ENCODE results near the gene CCDC102A. TPM values are rescaled to one million over a fixed set of nuclear protein-coding genes. Genes with fewer than 3 reads are reported as not detected.
A peak's percentile ranks its signal among the peaks of the same experiment; 100 is the strongest.

CCDC102A gene
- total and polyA plus RNA-seq, 2 of the 13 experiments (the other 11 are each of a cell fraction or from before 2014, with no cell fraction given) = 2.1 to 2.8 TPM

DNA sequence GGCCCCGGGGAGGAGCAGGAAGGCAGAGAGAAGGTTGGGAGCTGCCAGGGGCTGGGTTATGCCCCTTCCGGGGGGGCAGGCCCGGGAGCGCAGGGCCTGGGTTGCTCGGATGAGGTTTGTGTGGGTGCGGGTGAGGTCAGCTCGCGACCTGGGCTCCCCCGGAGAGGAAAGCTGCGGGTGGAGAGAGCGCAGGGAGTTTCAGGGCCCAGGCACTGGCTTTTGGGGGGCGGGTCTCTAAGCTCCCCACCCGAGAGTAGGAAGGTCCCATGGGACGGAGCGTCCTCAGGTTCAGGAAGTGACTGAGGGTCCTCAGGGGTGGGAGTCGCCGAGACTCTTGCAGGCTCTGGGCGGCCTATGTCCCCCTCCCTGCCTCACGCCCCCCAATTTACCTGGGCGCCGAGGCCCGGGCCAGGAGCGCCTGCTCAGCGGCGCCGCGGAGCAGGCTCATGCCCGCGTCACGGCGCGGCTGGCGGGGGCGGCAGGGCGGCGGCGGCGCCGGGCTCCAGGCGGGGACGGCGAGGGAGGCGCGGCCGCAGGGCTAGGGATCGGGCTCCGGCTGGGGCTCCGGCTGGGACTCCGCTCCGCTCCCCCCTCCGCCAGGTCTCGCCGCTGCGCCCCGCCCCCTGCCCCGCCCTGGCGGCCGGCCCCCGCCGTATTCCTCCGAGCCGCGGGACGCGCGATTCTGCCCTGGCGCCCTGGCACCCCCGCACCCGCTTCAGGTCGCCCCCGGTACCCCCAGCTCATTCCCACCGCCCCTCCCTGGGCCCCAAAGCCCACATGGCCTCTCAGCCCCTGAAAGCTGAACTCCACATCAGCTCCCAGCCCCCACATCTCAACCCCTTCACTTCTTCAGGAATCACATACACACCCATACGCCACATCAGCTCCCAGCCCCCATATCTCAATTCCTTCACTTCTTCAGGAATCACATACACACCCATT is 50.2 kb downstream of the CCDC102A start, which contains the start of gene DOK4:
TSS of gene DOK4 (minus strand) at position 578 of the 942 bp plus-strand sequence. CDS start 6,986 bp downstream, outside the sequence.
- H3K4me3 ChIP-seq (replicated peaks in 1 of 3; ENCODE audit: insufficient read depth in 1 of 3, low read depth in 2 of 3, low read length in 3 of 3) = peak within 1 kb of the TSS; percentile 91 to 97 (median 96)
- intact Hi-C loops (cut with micrococcal nuclease; ENCODE audit: unreplicated experiment) (no loop called here), in situ Hi-C loops (cut with HindIII; ENCODE audit: extremely low pct_ligation_motif_present, low pct_unique_long_range_greater_than_20kb) (no loop called here)
- FAIRE-seq = no peak
- 2% methylated on average over 26 of the region's 73 CpGs for WGBS (ENCODE audit: low lambda C conversion rate)
- H3K9ac ChIP-seq (ENCODE audit: insufficient read depth, low read depth, low read length) = peak within 1 kb of the TSS; percentile 88
- peaks cover 0 to 6% of the 10 kb centered on the region in 2 experiments; a peak in 1 of 5 replicates for H3K27me3 ChIP-seq (ENCODE audit: control insufficient read depth in 1 of 2, insufficient read depth in 2 of 2, low read length in 2 of 2)
- BruUV-seq (replicated peaks) = no TSS peak
- no peaks in the 10 kb centered on the region for H4K20me1 ChIP-seq (ENCODE audit: insufficient read depth, low read length)
- peak; percentile 82 for ATAC-seq
- ChIA-PET CTCF (ENCODE audit: low intra/inter-chr PET ratio, low total read pairs) (no interaction called here), POLR2A (interaction anchor here (0.6 to 3.2 kb wide), 12 partner anchors 10 to 190 kb away, joined by 3 to 31 read pairs (median 6); partner anchors contain the start of genes CIAPIN1, COQ9, CX3CL1 and POLR2C)
- peaks cover 66% of the 10 kb centered on the region for H3K4me1 ChIP-seq (ENCODE audit: insufficient read depth, low read length)
- peak within 1 kb of the TSS; percentile 100 for H3K4me2 ChIP-seq (ENCODE audit: low read depth, low read length)
- H3K79me2 ChIP-seq (ENCODE audit: insufficient read depth, low read length) = peaks cover 20% of the 10 kb centered on the region
- peak within 1 kb of the TSS; percentile 56 for H3K27ac ChIP-seq (ENCODE audit: extremely low read length, insufficient read depth, low read length)
- H3K36me3 ChIP-seq (replicated peaks in 1 of 2; ENCODE audit: control insufficient read depth in 1 of 2, insufficient read depth in 2 of 2, low read length in 2 of 2) = no peaks in the 10 kb centered on the region
- DNase-seq (ENCODE audit: low spot score) = no peak
- no peaks in the 10 kb centered on the region for H3K9me3 ChIP-seq (ENCODE audit: low read length)
- H2AFZ ChIP-seq (ENCODE audit: low read length) = peak within 1 kb of the TSS; percentile 94
- TF ChIP-seq, protein P1, sequence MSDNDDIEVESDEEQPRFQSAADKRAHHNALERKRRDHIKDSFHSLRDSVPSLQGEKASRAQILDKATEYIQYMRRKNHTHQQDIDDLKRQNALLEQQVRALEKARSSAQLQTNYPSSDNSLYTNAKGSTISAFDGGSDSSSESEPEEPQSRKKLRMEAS (IDR thresholded peaks at IDR 0.05) = peak; percentile 23; the same call in 1 of the 2 replicates
- TF ChIP-seq, protein P2, sequence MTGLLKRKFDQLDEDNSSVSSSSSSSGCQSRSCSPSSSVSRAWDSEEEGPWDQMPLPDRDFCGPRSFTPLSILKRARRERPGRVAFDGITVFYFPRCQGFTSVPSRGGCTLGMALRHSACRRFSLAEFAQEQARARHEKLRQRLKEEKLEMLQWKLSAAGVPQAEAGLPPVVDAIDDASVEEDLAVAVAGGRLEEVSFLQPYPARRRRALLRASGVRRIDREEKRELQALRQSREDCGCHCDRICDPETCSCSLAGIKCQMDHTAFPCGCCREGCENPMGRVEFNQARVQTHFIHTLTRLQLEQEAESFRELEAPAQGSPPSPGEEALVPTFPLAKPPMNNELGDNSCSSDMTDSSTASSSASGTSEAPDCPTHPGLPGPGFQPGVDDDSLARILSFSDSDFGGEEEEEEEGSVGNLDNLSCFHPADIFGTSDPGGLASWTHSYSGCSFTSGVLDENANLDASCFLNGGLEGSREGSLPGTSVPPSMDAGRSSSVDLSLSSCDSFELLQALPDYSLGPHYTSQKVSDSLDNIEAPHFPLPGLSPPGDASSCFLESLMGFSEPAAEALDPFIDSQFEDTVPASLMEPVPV (CRISPR knock-in tag; IDR thresholded peaks at IDR 0.05) = no peak
- no peak for TF ChIP-seq ZMYM4 (CRISPR knock-in tag; IDR thresholded peaks at IDR 0.05)
- TF ChIP-seq ZHX1 (CRISPR knock-in tag; IDR thresholded peaks at IDR 0.05; ENCODE audit: low read depth) = no peak; the same call in 1 of the 2 replicates
- no peak for TF ChIP-seq HNRNPH1 (optimal IDR thresholded peaks at IDR 0.05; ENCODE audit: low read depth, low read length)
- TF ChIP-seq ZNF567 (CRISPR knock-in tag; IDR thresholded peaks at IDR 0.05; ENCODE audit: borderline replicate concordance) = no peak
- TF ChIP-seq RFX3 (CRISPR knock-in tag; IDR thresholded peaks at IDR 0.05) = no peak
- no peak for TF ChIP-seq ATF7 (IDR thresholded peaks at IDR 0.05)
- no peak for TF ChIP-seq ATF7 (CRISPR knock-in tag; IDR thresholded peaks at IDR 0.05)
- peak; percentile 39; the same call in 1 of the 2 replicates for TF ChIP-seq GABPB1 (CRISPR knock-in tag; IDR thresholded peaks at IDR 0.05)
- TF ChIP-seq DNMT3B (CRISPR knock-in tag; conservative IDR thresholded peaks at IDR 0.05) = no peak
- no peak for TF ChIP-seq ZSCAN30 (CRISPR knock-in tag; IDR thresholded peaks at IDR 0.05)
- TF ChIP-seq ATF6 (CRISPR knock-in tag; conservative IDR thresholded peaks at IDR 0.05) = no peak
- no peak for TF ChIP-seq ZNF232 (CRISPR knock-in tag; IDR thresholded peaks at IDR 0.05; ENCODE audit: borderline replicate concordance)
- TF ChIP-seq ZNF230 (CRISPR knock-in tag; IDR thresholded peaks at IDR 0.05) = no peak
- TF ChIP-seq NCOR1 (IDR thresholded peaks at IDR 0.05; ENCODE audit: borderline replicate concordance, low read length) = no peak
- 0 out of 2 replicates have a peak, but pooled peaks have one; percentile 23 for TF ChIP-seq HDAC2 (CRISPR knock-in tag; IDR thresholded peaks at IDR 0.05)

All from HepG2 (cell line).